Astrocyte (in vitro differentiated cells and primary cell): ENCODE data around the gene SLC12A8. TPM values are rescaled to one million over a fixed set of nuclear protein-coding genes. Genes with fewer than 3 reads are reported as not detected.

Source experiments
- DNase-seq: peaks from one replicate; pipeline ENCODE4 v3.0.0-alpha.2; 2010; ENCODE audit warnings: low read depth
- FAIRE-seq: peaks from 2 replicates; lab custom pipeline; 2011; peaks lifted over from hg19 to GRCh38; lab: Jason Lieb, UNC
- H2AFZ ChIP-seq: 2 replicates; pipeline ENCODE4 v1.6.0; 2012; ENCODE audit warnings: low read depth, low read length, inconsistent platforms
- H3K27ac ChIP-seq: 2 replicates; pipeline ENCODE4 v1.5.1; 2011; ENCODE audit warnings: low read depth, low read length, inconsistent platforms
- H3K27me3 ChIP-seq: 2 replicates; pipeline ENCODE4 v1.6.0; 2011; ENCODE audit warnings: low read length, inconsistent platforms; ENCODE audit not compliant: insufficient read depth
- H3K36me3 ChIP-seq: 2 replicates; pipeline ENCODE4 v1.5.1; 2011; ENCODE audit warnings: low read length, inconsistent platforms; ENCODE audit not compliant: insufficient read depth
- H3K4me1 ChIP-seq: 2 replicates; pipeline ENCODE4 v1.5.1; 2011; ENCODE audit warnings: low read length, inconsistent platforms; ENCODE audit not compliant: insufficient read depth
- H3K4me2 ChIP-seq: 2 replicates; pipeline ENCODE4 v1.6.0; 2012; ENCODE audit warnings: low read length, inconsistent platforms
- H3K4me3 ChIP-seq: 2 replicates; pipeline ENCODE4 v1.5.1; 2011; ENCODE audit warnings: low read depth, mild to moderate bottlenecking, low read length, inconsistent platforms; ENCODE audit not compliant: insufficient read depth
- H3K79me2 ChIP-seq: 2 replicates; pipeline ENCODE4 v1.6.0; 2012; ENCODE audit warnings: mild to moderate bottlenecking, low read length, inconsistent platforms; ENCODE audit not compliant: insufficient read depth
- H3K9ac ChIP-seq: 2 replicates; pipeline ENCODE4 v1.6.0; 2012; ENCODE audit warnings: mild to moderate bottlenecking, low read length, inconsistent platforms
- H3K9me3 ChIP-seq: 2 replicates; pipeline ENCODE4 v1.5.1; 2012; ENCODE audit warnings: low read depth, mild to moderate bottlenecking, low read length, inconsistent platforms; ENCODE audit not compliant: insufficient read depth
- H4K20me1 ChIP-seq: 2 replicates; pipeline ENCODE4 v1.6.0; 2012; ENCODE audit warnings: low read length, inconsistent platforms; ENCODE audit not compliant: insufficient read depth
- H3K27ac Mint-ChIP-seq: one replicate; pipeline ENCODE4 v1.8.0; 2021; ENCODE audit warnings: mild to moderate bottlenecking, mixed read lengths; ENCODE audit not compliant: unreplicated experiment
- H3K27me3 Mint-ChIP-seq: one replicate; pipeline ENCODE4 v1.8.0; 2021; ENCODE audit warnings: low read depth, mixed read lengths; ENCODE audit not compliant: unreplicated experiment
- H3K36me3 Mint-ChIP-seq: one replicate; pipeline ENCODE4 v1.8.0; 2021; ENCODE audit warnings: low read depth, mixed read lengths; ENCODE audit not compliant: unreplicated experiment
- H3K4me1 Mint-ChIP-seq: one replicate; pipeline ENCODE4 v1.8.0; 2021; ENCODE audit warnings: low read depth, mixed read lengths; ENCODE audit not compliant: unreplicated experiment
- H3K4me3 Mint-ChIP-seq: one replicate; pipeline ENCODE4 v1.8.0; 2021; ENCODE audit warnings: mild to moderate bottlenecking, moderate library complexity, mixed read lengths; ENCODE audit not compliant: unreplicated experiment
- H3K9me3 Mint-ChIP-seq: one replicate; pipeline ENCODE4 v1.8.0; 2021; ENCODE audit warnings: mild to moderate bottlenecking, mixed read lengths; ENCODE audit not compliant: unreplicated experiment
- CTCF ChIP-seq: IDR thresholded peaks from 2 replicates; pipeline ENCODE4 v1.5.1; 2011; ENCODE audit warnings: low read depth, mild to moderate bottlenecking, inconsistent platforms, low read length, moderate library complexity; ENCODE audit not compliant: insufficient read depth
- EZH2 ChIP-seq: IDR thresholded peaks from 2 replicates; pipeline ENCODE4 v1.6.1; 2012; ENCODE audit warnings: mild to moderate bottlenecking, low read length, inconsistent platforms; ENCODE audit not compliant: insufficient read depth
- total RNA-seq: library from RNA; stranded (reverse); gene quantifications from 2 replicates; pipeline ENCODE4 v1.2.1, GENCODE V29; 2021

SLC12A8 gene
- total RNA-seq, 1 donor from 2014 or later = 4.2 TPM

GRCh38 chr3:125166599-125167136 is 45.9 kb downstream of the SLC12A8 start:
- Mint-ChIP-seq H3K36me3 (no peaks in the 10 kb centered on the region), H3K4me3 (no peak overlapping the region), H3K27me3 (peaks cover 23% of the 10 kb centered on the region), H3K4me1 (no peaks in the 10 kb centered on the region), H3K9me3 (no peaks in the 10 kb centered on the region), H3K27ac (no peak overlapping the region)
- Histone ChIP-seq H3K27me3 (no peaks in the 10 kb centered on the region), H3K4me1 (peaks cover 3% of the 10 kb centered on the region), H4K20me1 (no peaks in the 10 kb centered on the region), H3K36me3 (no peaks in the 10 kb centered on the region), H3K4me3 (no peak overlapping the region), H3K4me2 (no peak overlapping the region), H3K27ac (no peak overlapping the region), H3K79me2 (no peaks in the 10 kb centered on the region), H3K9ac (no peak overlapping the region), H2AFZ (no peak overlapping the region), H3K9me3 (no peaks in the 10 kb centered on the region)
- TF ChIP-seq CTCF (no peak), EZH2 (no peak)
- DNase-seq (no peak), FAIRE-seq (no peak)

GRCh38 chr3:125165948-125166553 is 46.5 kb downstream of the SLC12A8 start:
- no peak overlapping the region for H3K4me3 ChIP-seq
- H3K4me1 Mint-ChIP-seq = no peaks in the 10 kb centered on the region

More at GRCh38 chr3:125165948-125166553, 46.5 kb downstream of the SLC12A8 start:
- Histone ChIP-seq H2AFZ (no peak overlapping the region), H4K20me1 (no peaks in the 10 kb centered on the region), H3K4me1 (peaks cover 4% of the 10 kb centered on the region), H3K27ac (no peak overlapping the region), H3K36me3 (no peaks in the 10 kb centered on the region), H3K79me2 (no peaks in the 10 kb centered on the region), H3K27me3 (no peaks in the 10 kb centered on the region), H3K9me3 (no peaks in the 10 kb centered on the region), H3K4me2 (no peak overlapping the region), H3K9ac (no peak overlapping the region)
- Mint-ChIP-seq H3K27me3 (peaks cover 28% of the 10 kb centered on the region), H3K36me3 (no peaks in the 10 kb centered on the region), H3K9me3 (no peaks in the 10 kb centered on the region), H3K4me3 (no peak overlapping the region), H3K27ac (no peak overlapping the region)
- TF ChIP-seq EZH2 (no peak), CTCF (no peak)
- no peak for DNase-seq
- no peak for FAIRE-seq
